Measurements from ENCODE around the gene NEUROD2. TPM values are rescaled to one million over a fixed set of nuclear protein-coding genes. Genes with fewer than 3 reads are reported as not detected.

The NEUROD2 gene
- not detected for polyA plus RNA-seq

GRCh38 chr17:39607851-39608130, at the start of gene NEUROD2:
NEUROD2 (minus strand) TSS chr17:39607920; CDS start chr17:39606599, 1,321 bp downstream.
- Mint-ChIP-seq H3K27me3 (ENCODE audit: low read depth in 3 of 3) (peaks cover 16 to 25% (median 22%) of the 10 kb centered on the region in 3 donors), H3K4me1 (peaks cover 0 to 9% of the 10 kb centered on the region in 2 donors), H3K4me3 (no peak within 1 kb of the TSS), H3K27ac (no peak within 1 kb of the TSS), H3K9me3 (no peaks in the 10 kb centered on the region), H3K36me3 (no peaks in the 10 kb centered on the region)
- DNase-seq = no peak

DNA sequence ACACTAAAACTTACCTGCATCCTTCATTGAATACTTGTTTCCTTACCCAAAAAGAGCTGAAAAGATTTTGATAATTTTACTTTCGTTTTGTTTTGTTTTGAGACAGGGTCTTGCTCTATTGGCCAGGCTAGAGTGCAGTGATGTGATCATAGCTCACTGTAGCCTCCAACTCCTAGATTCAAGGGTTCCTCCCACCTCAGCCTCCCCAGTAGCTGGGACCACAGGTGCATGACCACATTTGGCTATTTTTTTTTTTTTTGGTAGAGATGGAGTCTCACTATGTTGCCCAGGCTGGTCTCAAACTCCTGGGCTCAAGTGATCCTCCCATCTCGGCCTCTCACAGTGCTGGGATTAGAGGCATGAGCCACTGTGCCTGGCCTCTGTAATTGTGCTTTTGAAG, 47.4 kb upstream of the NEUROD2 start:
- peaks cover 36 to 41% of the 10 kb centered on the region in 2 donors for H3K4me1 Mint-ChIP-seq
- H3K27me3 Mint-ChIP-seq (ENCODE audit: low read depth in 3 of 3) = peaks cover 0 to 6% (median 4%) of the 10 kb centered on the region in 3 donors
- H3K4me3 Mint-ChIP-seq = no peak overlapping the region
- no peaks in the 10 kb centered on the region for H3K9me3 Mint-ChIP-seq
- peak overlapping the region in 1 of 6 donors; percentile 66 for H3K27ac Mint-ChIP-seq
- no peak for DNase-seq
- no peaks in the 10 kb centered on the region for H3K36me3 Mint-ChIP-seq

- no peaks in the 10 kb centered on the region for H3K36me3 Mint-ChIP-seq
- peaks cover 0 to 6% (median 4%) of the 10 kb centered on the region in 3 donors for H3K27me3 Mint-ChIP-seq (ENCODE audit: low read depth in 3 of 3)
- no peak overlapping the region for H3K4me3 Mint-ChIP-seq
- H3K9me3 Mint-ChIP-seq = no peaks in the 10 kb centered on the region
- H3K4me1 Mint-ChIP-seq = peaks cover 45 to 49% of the 10 kb centered on the region in 2 donors
- DNase-seq = peak; percentile 70 to 77 (median 73)
- peak overlapping the region; percentile 28 to 90 (median 70) for H3K27ac Mint-ChIP-seq
Measured at GRCh38 chr17:39653662-39654331, 46.1 kb upstream of the NEUROD2 start.

DNA sequence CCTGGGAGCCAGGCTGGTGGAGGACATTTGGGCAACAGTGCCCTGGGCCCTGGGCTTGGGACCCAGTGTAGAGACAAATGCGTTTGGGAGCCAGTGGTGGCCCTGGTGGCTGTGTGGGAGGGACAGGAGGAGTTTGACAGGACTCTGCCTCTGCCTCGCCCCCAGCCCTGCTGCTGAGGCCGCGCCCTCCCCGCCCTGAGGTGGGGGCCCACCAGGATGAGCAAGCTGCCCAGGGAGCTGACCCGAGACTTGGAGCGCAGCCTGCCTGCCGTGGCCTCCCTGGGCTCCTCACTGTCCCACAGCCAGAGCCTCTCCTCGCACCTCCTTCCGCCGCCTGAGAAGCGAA, 45.6 kb upstream of the NEUROD2 start:
- no peak for DNase-seq
- Mint-ChIP-seq H3K4me1 (peaks cover 47 to 52% of the 10 kb centered on the region in 2 donors), H3K4me3 (no peak overlapping the region), H3K9me3 (no peaks in the 10 kb centered on the region), H3K36me3 (no peaks in the 10 kb centered on the region), H3K27me3 (ENCODE audit: low read depth in 3 of 3) (peaks cover 2 to 6% (median 4%) of the 10 kb centered on the region in 3 donors), H3K27ac (peak overlapping the region in 1 of 6 donors; percentile 79)

- no peak for DNase-seq
- Mint-ChIP-seq H3K9me3 (no peaks in the 10 kb centered on the region), H3K27ac (peak overlapping the region; percentile 7 to 81 (median 54)), H3K27me3 (ENCODE audit: low read depth in 3 of 3) (peaks cover 2 to 5% (median 4%) of the 10 kb centered on the region in 3 donors), H3K4me3 (no peak overlapping the region), H3K36me3 (no peaks in the 10 kb centered on the region), H3K4me1 (peaks cover 48 to 52% of the 10 kb centered on the region in 2 donors)
Measured at GRCh38 chr17:39652587-39653315, 45.0 kb upstream of the NEUROD2 start.

- Mint-ChIP-seq H3K4me1 (peaks cover 51 to 52% of the 10 kb centered on the region in 2 donors), H3K4me3 (no peak overlapping the region), H3K27me3 (ENCODE audit: low read depth in 3 of 3) (peaks cover 2 to 5% (median 4%) of the 10 kb centered on the region in 3 donors), H3K36me3 (no peaks in the 10 kb centered on the region), H3K27ac (peak overlapping the region; percentile 50 to 81 (median 54)), H3K9me3 (no peaks in the 10 kb centered on the region)
- no peak for DNase-seq
Measured at GRCh38 chr17:39651923-39652586, 44.3 kb upstream of the NEUROD2 start.

DNA sequence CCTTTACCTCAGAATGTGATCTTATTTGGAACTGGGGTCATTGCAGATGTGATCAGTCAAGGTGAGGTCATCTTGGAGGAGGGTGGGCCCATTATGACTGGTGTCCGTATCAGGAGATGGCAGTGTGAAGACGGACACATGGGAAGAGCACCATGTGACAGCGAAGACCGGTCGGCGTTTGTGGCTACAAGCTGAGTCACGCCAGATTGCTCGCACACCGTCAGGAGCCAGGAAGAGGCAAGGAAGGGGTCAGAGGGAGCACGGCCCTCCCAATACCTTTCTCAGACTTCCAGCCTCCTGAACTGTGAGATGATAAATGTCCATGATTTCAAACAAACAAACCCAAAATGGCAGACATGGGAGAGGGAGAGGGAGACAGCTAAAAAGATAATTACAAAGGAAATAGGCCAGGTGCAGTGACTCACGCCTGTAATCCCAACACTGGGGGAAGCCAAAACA, 42.4 kb upstream of the NEUROD2 start:
- Mint-ChIP-seq H3K4me1 (peaks cover 59 to 62% of the 10 kb centered on the region in 2 donors), H3K9me3 (no peaks in the 10 kb centered on the region), H3K36me3 (no peaks in the 10 kb centered on the region), H3K27me3 (ENCODE audit: low read depth in 3 of 3) (peaks cover 2 to 4% (median 2%) of the 10 kb centered on the region in 3 donors), H3K27ac (peak overlapping the region in 4 of 6 donors; percentile 15 to 76 (median 60)), H3K4me3 (no peak overlapping the region)
- DNase-seq = no peak

GRCh38 chr17:39648616-39649366, 41.1 kb upstream of the NEUROD2 start:
- peaks cover 2 to 5% (median 2%) of the 10 kb centered on the region in 3 donors for H3K27me3 Mint-ChIP-seq (ENCODE audit: low read depth in 3 of 3)
- H3K27ac Mint-ChIP-seq = peak overlapping the region in 3 of 6 donors; percentile 2 to 67 (median 34)
- peaks cover 64 to 67% of the 10 kb centered on the region in 2 donors for H3K4me1 Mint-ChIP-seq
- DNase-seq = no peak
- H3K4me3 Mint-ChIP-seq = no peak overlapping the region
- H3K9me3 Mint-ChIP-seq = no peaks in the 10 kb centered on the region
- H3K36me3 Mint-ChIP-seq = no peaks in the 10 kb centered on the region

GRCh38 chr17:39647256-39647655, 39.5 kb upstream of the NEUROD2 start:
- DNase-seq = no peak
- Mint-ChIP-seq H3K9me3 (no peaks in the 10 kb centered on the region), H3K27me3 (ENCODE audit: low read depth in 3 of 3) (peaks cover 2 to 3% (median 2%) of the 10 kb centered on the region in 3 donors), H3K4me3 (no peak overlapping the region), H3K4me1 (peaks cover 72 to 74% of the 10 kb centered on the region in 2 donors), H3K27ac (no peak overlapping the region), H3K36me3 (no peaks in the 10 kb centered on the region)

- DNase-seq = no peak
- H3K4me1 Mint-ChIP-seq = peaks cover 79 to 84% of the 10 kb centered on the region in 2 donors
- H3K27me3 Mint-ChIP-seq (ENCODE audit: low read depth in 3 of 3) = peaks cover 0 to 3% (median 0%) of the 10 kb centered on the region in 3 donors
- H3K27ac Mint-ChIP-seq = peak overlapping the region in 5 of 6 donors; percentile 2 to 88 (median 53)
- H3K9me3 Mint-ChIP-seq = no peaks in the 10 kb centered on the region
- H3K4me3 Mint-ChIP-seq = peak overlapping the region in 2 of 5 donors; percentile 28 to 36
- H3K36me3 Mint-ChIP-seq = no peaks in the 10 kb centered on the region
Measured at GRCh38 chr17:39643271-39643670, 35.6 kb upstream of the NEUROD2 start.

DNA sequence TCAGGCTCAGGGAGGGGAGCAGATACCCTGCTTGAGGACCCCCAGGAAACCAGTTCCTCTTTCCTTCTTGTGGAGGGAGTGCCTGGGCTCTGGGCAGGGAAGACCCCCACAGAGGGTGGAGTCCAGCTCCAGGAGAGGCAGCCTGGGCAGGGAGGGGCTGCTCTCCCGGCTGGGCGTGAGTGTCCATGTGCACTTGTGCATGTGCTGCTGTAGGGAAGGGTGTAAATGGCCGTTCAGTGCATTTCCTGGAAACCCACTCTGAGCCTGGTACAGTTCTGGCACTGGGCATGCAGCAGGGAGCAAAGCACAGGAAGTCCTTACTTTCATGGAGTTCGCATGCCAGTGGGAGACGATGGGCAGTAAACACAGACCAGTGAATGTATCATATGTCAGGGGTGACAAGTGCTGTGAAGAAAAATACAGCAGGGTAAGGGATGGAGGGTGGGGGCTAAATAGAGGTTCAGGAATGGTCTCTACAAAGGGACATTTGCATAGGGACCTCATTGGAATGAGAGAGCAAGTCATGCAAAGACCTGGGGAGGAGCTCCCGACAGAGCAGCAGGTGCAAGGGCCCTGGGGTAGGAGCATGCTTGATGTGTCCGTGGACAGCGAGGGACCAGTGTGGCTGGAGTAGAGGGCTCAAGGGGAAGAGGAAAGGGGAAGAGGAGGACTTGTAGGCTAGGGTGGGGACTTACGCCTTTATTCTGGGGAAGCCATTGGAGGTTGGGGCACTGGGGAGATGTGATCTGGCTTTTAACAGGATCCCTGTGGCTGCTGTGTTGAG, 34.8 kb upstream of the NEUROD2 start:
- no peak for DNase-seq
- Mint-ChIP-seq H3K27me3 (ENCODE audit: low read depth in 3 of 3) (peaks cover 0 to 6% (median 0%) of the 10 kb centered on the region in 3 donors), H3K4me3 (peak overlapping the region in 2 of 5 donors; percentile 0 to 36), H3K4me1 (peaks cover 85 to 92% of the 10 kb centered on the region in 2 donors), H3K27ac (peak overlapping the region in 5 of 6 donors; percentile 51 to 88 (median 55)), H3K9me3 (no peaks in the 10 kb centered on the region), H3K36me3 (no peaks in the 10 kb centered on the region)

DNA sequence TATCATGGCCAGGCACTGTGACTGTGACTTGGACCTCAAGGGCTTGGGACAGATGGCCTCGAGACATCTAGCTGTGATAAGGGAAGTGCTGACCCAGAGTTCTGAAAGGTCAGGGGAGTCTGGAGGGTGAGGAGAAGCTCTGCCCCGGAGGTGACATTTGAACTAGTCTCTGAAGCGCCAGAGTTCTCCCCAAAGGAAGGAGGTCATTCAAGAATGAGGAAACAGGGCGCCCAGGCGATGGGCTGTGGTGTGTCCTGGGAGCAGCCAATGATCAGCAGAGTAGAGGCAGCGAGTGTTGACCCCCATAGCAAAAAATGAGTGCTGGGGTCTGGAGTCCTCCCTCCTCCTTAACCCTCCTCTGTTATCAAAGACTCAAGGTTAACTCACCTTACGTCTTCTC, 34.2 kb upstream of the NEUROD2 start:
- Mint-ChIP-seq H3K9me3 (no peaks in the 10 kb centered on the region), H3K27ac (peak overlapping the region; percentile 20 to 72 (median 43)), H3K4me1 (peaks cover 86 to 93% of the 10 kb centered on the region in 2 donors), H3K27me3 (ENCODE audit: low read depth in 3 of 3) (peaks cover 0 to 6% (median 3%) of the 10 kb centered on the region in 3 donors), H3K36me3 (no peaks in the 10 kb centered on the region), H3K4me3 (peak overlapping the region in 1 of 5 donors; percentile 17)
- no peak for DNase-seq

Data from immature natural killer cell (primary cell).